PC-3 (cell line): ENCODE measurements around the gene TMTC2.

ENCODE experiments used
- EZH2 ChIP-seq: fragments of 300-600 bp; sonication (generic); IDR thresholded peaks from one replicate; pipeline ENCODE4 v1.6.1; 2017; ENCODE audit warnings: antibody characterized with exemption, mild to moderate bottlenecking, low read length; ENCODE audit not compliant: unreplicated experiment
- EZH2phosphoT487 ChIP-seq: fragments of 300-600 bp; sonication (generic); IDR thresholded peaks from 2 replicates; pipeline ENCODE4 v1.6.1; 2018; ENCODE audit warnings: mild to moderate bottlenecking, antibody characterized with exemption, low read length, borderline replicate concordance
- TF ChIP-seq, protein P1 (sequence below): fragments of 300-600 bp; sonication (generic); conservative IDR thresholded peaks from 2 replicates; pipeline ENCODE4 v1.5.1; 2017; ENCODE audit warnings: antibody characterized with exemption, low read depth, mild to moderate bottlenecking, low read length

- TF ChIP-seq, protein P1, sequence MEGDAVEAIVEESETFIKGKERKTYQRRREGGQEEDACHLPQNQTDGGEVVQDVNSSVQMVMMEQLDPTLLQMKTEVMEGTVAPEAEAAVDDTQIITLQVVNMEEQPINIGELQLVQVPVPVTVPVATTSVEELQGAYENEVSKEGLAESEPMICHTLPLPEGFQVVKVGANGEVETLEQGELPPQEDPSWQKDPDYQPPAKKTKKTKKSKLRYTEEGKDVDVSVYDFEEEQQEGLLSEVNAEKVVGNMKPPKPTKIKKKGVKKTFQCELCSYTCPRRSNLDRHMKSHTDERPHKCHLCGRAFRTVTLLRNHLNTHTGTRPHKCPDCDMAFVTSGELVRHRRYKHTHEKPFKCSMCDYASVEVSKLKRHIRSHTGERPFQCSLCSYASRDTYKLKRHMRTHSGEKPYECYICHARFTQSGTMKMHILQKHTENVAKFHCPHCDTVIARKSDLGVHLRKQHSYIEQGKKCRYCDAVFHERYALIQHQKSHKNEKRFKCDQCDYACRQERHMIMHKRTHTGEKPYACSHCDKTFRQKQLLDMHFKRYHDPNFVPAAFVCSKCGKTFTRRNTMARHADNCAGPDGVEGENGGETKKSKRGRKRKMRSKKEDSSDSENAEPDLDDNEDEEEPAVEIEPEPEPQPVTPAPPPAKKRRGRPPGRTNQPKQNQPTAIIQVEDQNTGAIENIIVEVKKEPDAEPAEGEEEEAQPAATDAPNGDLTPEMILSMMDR = no peak
- TF ChIP-seq EZH2phosphoT487 (no peak), EZH2 (no peak)
These were observed 27.7 kb downstream of the TMTC2 start for GRCh38 chr12:82714427-82714826.
